HFFc6 (cell line): ENCODE results near the gene OTOS. TPM values are rescaled to one million over a fixed set of nuclear protein-coding genes. Genes with fewer than 3 reads are reported as not detected.

Source experiments
- DNase-seq: peaks from one replicate; pipeline ENCODE4 v3.0.0-alpha.2; 2018
- H3K27ac Mint-ChIP-seq: 2 replicates; pipeline ENCODE4 v1.8.0; 2020; ENCODE audit warnings: mild to moderate bottlenecking, mixed read lengths
- H3K27me3 Mint-ChIP-seq: 2 replicates; pipeline ENCODE4 v1.8.0; 2021; ENCODE audit warnings: mild to moderate bottlenecking, moderate library complexity, mixed read lengths; ENCODE audit not compliant: insufficient read depth
- H3K36me3 Mint-ChIP-seq: 2 replicates; pipeline ENCODE4 v1.8.0; 2021; ENCODE audit warnings: low read depth, mixed read lengths
- H3K4me1 Mint-ChIP-seq: 2 replicates; pipeline ENCODE4 v1.8.0; 2020; ENCODE audit warnings: low read depth, mixed read lengths
- H3K4me3 Mint-ChIP-seq: 2 replicates; pipeline ENCODE4 v1.8.0; 2020; ENCODE audit warnings: mild to moderate bottlenecking, moderate library complexity, mixed read lengths
- H3K9me3 Mint-ChIP-seq: 2 replicates; pipeline ENCODE4 v1.8.0; 2020; ENCODE audit warnings: mild to moderate bottlenecking, mixed read lengths
- CTCF ChIP-seq: fragments of 200-600 bp; sonication (generic); IDR thresholded peaks from 2 replicates; pipeline ENCODE4 v1.5.0; 2021; ENCODE audit warnings: antibody characterized with exemption, mild to moderate bottlenecking
- total RNA-seq, 6 experiments: library from RNA; stranded (reverse); fragmentation: NEBNext Ultra II Directional; extraction: Animal tissue kit (Norgen Biotek cat#: 25700); gene quantifications; 2 replicates in 1 of 6; 3 replicates in 5 of 6; pipeline ENCODE4 v1.2.3, GENCODE V29; 2021

OTOS gene
- total RNA-seq, 6 experiments from 2014 or later, result 0.27 to 0.43 TPM; not detected in 4

- peaks cover 17% of the 10 kb centered on the region for H3K27me3 Mint-ChIP-seq
- H3K27ac Mint-ChIP-seq, result no peak overlapping the region
- no peaks in the 10 kb centered on the region for H3K4me1 Mint-ChIP-seq
- H3K36me3 Mint-ChIP-seq, result no peaks in the 10 kb centered on the region
- DNase-seq, result no peak
- no peak for TF ChIP-seq CTCF
- peaks cover 8% of the 10 kb centered on the region; the same call in 1 of the 2 replicates for H3K9me3 Mint-ChIP-seq
- H3K4me3 Mint-ChIP-seq, result no peak overlapping the region
These were observed 7.6 kb upstream of the OTOS start for GRCh38 chr2:240147911-240148587.

GRCh38 chr2:240147382-240147781 is 6.9 kb upstream of the OTOS start:
- DNase-seq, result no peak
- Mint-ChIP-seq H3K27ac (no peak overlapping the region), H3K36me3 (no peaks in the 10 kb centered on the region), H3K9me3 (peaks cover 3% of the 10 kb centered on the region; the same call in 1 of the 2 replicates), H3K4me3 (no peak overlapping the region), H3K27me3 (peaks cover 13% of the 10 kb centered on the region), H3K4me1 (no peaks in the 10 kb centered on the region)
- TF ChIP-seq CTCF, result no peak

- H3K9me3 Mint-ChIP-seq, result peaks cover 3% of the 10 kb centered on the region; the same call in 1 of the 2 replicates
- DNase-seq, result no peak
- TF ChIP-seq CTCF, result no peak
- no peak overlapping the region for H3K27ac Mint-ChIP-seq
- no peak overlapping the region for H3K4me3 Mint-ChIP-seq
- H3K27me3 Mint-ChIP-seq, result peaks cover 12% of the 10 kb centered on the region
- no peaks in the 10 kb centered on the region for H3K4me1 Mint-ChIP-seq
- H3K36me3 Mint-ChIP-seq, result no peaks in the 10 kb centered on the region
These were observed 6.3 kb upstream of the OTOS start for GRCh38 chr2:240146627-240147278.

- no peak overlapping the region for H3K27ac Mint-ChIP-seq
- H3K4me3 Mint-ChIP-seq, result no peak overlapping the region
- H3K27me3 Mint-ChIP-seq, result peaks cover 13% of the 10 kb centered on the region
- peaks cover 3% of the 10 kb centered on the region; the same call in 1 of the 2 replicates for H3K9me3 Mint-ChIP-seq
- H3K36me3 Mint-ChIP-seq, result no peaks in the 10 kb centered on the region
- H3K4me1 Mint-ChIP-seq, result no peaks in the 10 kb centered on the region
- no peak for DNase-seq
- TF ChIP-seq CTCF, result no peak
These were observed 5.7 kb upstream of the OTOS start for GRCh38 chr2:240146141-240146561.

GRCh38 chr2:240145461-240145860 is 5.0 kb upstream of the OTOS start:
- H3K27ac Mint-ChIP-seq, result no peak overlapping the region
- DNase-seq, result no peak
- H3K4me1 Mint-ChIP-seq, result no peaks in the 10 kb centered on the region
- H3K9me3 Mint-ChIP-seq, result peaks cover 3% of the 10 kb centered on the region; the same call in 1 of the 2 replicates
- no peak for TF ChIP-seq CTCF
- H3K36me3 Mint-ChIP-seq, result no peaks in the 10 kb centered on the region
- no peak overlapping the region for H3K4me3 Mint-ChIP-seq
- H3K27me3 Mint-ChIP-seq, result peaks cover 19% of the 10 kb centered on the region
